GM23248 (cell line): Measurements from ENCODE around the gene MCTP2. TPM values are rescaled to one million over a fixed set of nuclear protein-coding genes. Genes with fewer than 3 reads are reported as not detected.

Experiments used
- DNase-seq: peaks from one replicate; pipeline ENCODE4 v3.0.0-alpha.2; 2015
- H2AFZ ChIP-seq: fragments of 200-600 bp; sonication (generic); 2 replicates; pipeline ENCODE4 v1.6.1; 2016; ENCODE audit warnings: antibody characterized with exemption
- H3F3A ChIP-seq: fragments of 200-600 bp; sonication (generic); 2 replicates; pipeline ENCODE4 v1.6.1; 2016; ENCODE audit warnings: mild to moderate bottlenecking, antibody characterized with exemption, mixed run types; ENCODE audit not compliant: insufficient read depth
- H3K27ac ChIP-seq: fragments of 200-600 bp; sonication (generic); 2 replicates; pipeline ENCODE4 v1.5.1; 2016; ENCODE audit warnings: mild to moderate bottlenecking
- H3K27me3 ChIP-seq: fragments of 200-600 bp; sonication (generic); replicated peaks from 2 replicates; pipeline ENCODE4 v1.6.1; 2016; ENCODE audit warnings: mild to moderate bottlenecking; ENCODE audit not compliant: insufficient read depth
- H3K36me3 ChIP-seq: fragments of 200-600 bp; sonication (generic); 2 replicates; pipeline ENCODE4 v1.6.1; 2016; ENCODE audit warnings: low read depth, mild to moderate bottlenecking
- H3K4me1 ChIP-seq: fragments of 200-600 bp; sonication (generic); 2 replicates; pipeline ENCODE4 v1.6.1; 2016; ENCODE audit warnings: mild to moderate bottlenecking; ENCODE audit not compliant: insufficient read depth
- H3K4me2 ChIP-seq: fragments of 200-600 bp; sonication (generic); one replicate; pipeline ENCODE4 v1.6.1; 2016; ENCODE audit warnings: mild to moderate bottlenecking; ENCODE audit not compliant: unreplicated experiment
- H3K4me3 ChIP-seq: fragments of 200-600 bp; sonication (generic); 2 replicates; pipeline ENCODE4 v1.5.1; 2016; ENCODE audit warnings: mild to moderate bottlenecking
- H3K79me2 ChIP-seq: fragments of 200-600 bp; sonication (generic); 2 replicates; pipeline ENCODE4 v1.6.1; 2016; ENCODE audit warnings: mild to moderate bottlenecking; ENCODE audit not compliant: insufficient read depth
- H3K9ac ChIP-seq: fragments of 200-600 bp; sonication (generic); 2 replicates; pipeline ENCODE4 v1.6.1; 2016; ENCODE audit warnings: mild to moderate bottlenecking
- H3K9me2 ChIP-seq: fragments of 200-600 bp; sonication (generic); 2 replicates; pipeline ENCODE4 v1.6.1; 2016; ENCODE audit warnings: mixed run types, mild to moderate bottlenecking, moderate library complexity; ENCODE audit not compliant: insufficient read depth
- H3K9me3 ChIP-seq: fragments of 200-600 bp; sonication (generic); one replicate; pipeline ENCODE4 v1.6.1; 2017; ENCODE audit warnings: low read depth
- H4K20me1 ChIP-seq: fragments of 200-600 bp; sonication (generic); 2 replicates; pipeline ENCODE4 v1.6.0; 2016; ENCODE audit not compliant: insufficient read depth
- EZH2 ChIP-seq: fragments of 200-600 bp; sonication (generic); IDR thresholded peaks from 2 replicates; pipeline ENCODE4 v1.6.1; 2018; ENCODE audit warnings: antibody characterized with exemption, mild to moderate bottlenecking; ENCODE audit not compliant: insufficient read depth, poor library complexity, severe bottlenecking
- EZH2phosphoT487 ChIP-seq: fragments of 200-600 bp; sonication (generic); IDR thresholded peaks from 2 replicates; pipeline ENCODE4 v1.6.1; 2018; ENCODE audit warnings: antibody characterized with exemption, moderate library complexity, mild to moderate bottlenecking, low read depth; ENCODE audit not compliant: insufficient read depth
- WGBS, 2 experiments: methylation state at CpG; one replicate each; pipeline ENCODE4 v1.1.6; 2015 to 2017; ENCODE audit warnings: low lambda C conversion rate in 2 of 2, low coverage in 1 of 2; ENCODE audit errors: missing lambda C conversion rate in 2 of 2; 5-methylcytosine and 5-hydroxymethylcytosine counted together
- in situ Hi-C: fragments of 300-500 bp; cut with MboI; formaldehyde crosslinking; loops from 2 replicates; pipeline ENCODE4 v1.15.0; 2020
- polyA plus RNA-seq: library from polyadenylated mRNA; unstranded; fragments of >200 nt; fragmentation: Nextera tagmentation; extraction: Ambion mirVana; gene quantifications from 2 replicates; pipeline ENCODE4 v1.2.1, GENCODE V29; 2016
- total RNA-seq: library from RNA; depleted of rRNA; stranded (reverse); fragments of >200 nt; shearing (Covaris generic); gene quantifications from 2 replicates; pipeline ENCODE4 v1.2.3, GENCODE V29; 2014

MCTP2 gene
- total and polyA plus RNA-seq, 2 experiments from 2014 or later, result 0.70 to 0.97 TPM

DNA sequence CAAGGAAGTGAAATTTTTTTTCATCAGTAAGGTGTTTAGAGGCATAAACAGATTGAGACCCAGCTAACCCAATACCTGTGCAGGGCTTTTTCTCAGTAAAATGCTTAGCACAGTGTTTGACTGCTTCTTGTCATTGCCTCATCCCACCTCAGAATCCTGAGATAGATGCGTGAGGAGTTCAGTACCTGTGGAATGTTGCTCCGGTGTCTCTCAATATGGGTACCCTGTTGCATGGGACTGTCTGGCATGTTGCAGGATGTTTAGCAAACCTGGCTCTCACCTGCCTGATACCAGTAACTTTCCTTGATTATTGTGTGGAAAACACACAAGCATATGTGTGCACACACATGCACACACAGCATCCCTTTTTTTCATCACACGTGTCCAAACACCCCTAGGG, 128.4 kb downstream of the MCTP2 start:
- no peaks in the 10 kb centered on the region for H3K36me3 ChIP-seq
- no peaks in the 10 kb centered on the region for H3K9me2 ChIP-seq
- no peaks in the 10 kb centered on the region for H3K27me3 ChIP-seq
- in situ Hi-C loops, result no loop called here
- TF ChIP-seq EZH2phosphoT487, result no peak
- no peak for TF ChIP-seq EZH2
- H3K9ac ChIP-seq, result no peak overlapping the region
- H3K4me2 ChIP-seq, result no peak overlapping the region
- whole genome bisulfite sequencing, 2 experiments, result 77 to 83% methylated on average over 3 of the region's 3 CpGs
- H3K4me3 ChIP-seq, result no peak overlapping the region
- no peaks in the 10 kb centered on the region for H3K79me2 ChIP-seq
- DNase-seq, result no peak
- H3K9me3 ChIP-seq, result no peaks in the 10 kb centered on the region
- H3K4me1 ChIP-seq, result no peaks in the 10 kb centered on the region
- no peaks in the 10 kb centered on the region for H3F3A ChIP-seq
- H4K20me1 ChIP-seq, result no peaks in the 10 kb centered on the region
- H2AFZ ChIP-seq, result no peak overlapping the region
- H3K27ac ChIP-seq, result no peak overlapping the region

DNA sequence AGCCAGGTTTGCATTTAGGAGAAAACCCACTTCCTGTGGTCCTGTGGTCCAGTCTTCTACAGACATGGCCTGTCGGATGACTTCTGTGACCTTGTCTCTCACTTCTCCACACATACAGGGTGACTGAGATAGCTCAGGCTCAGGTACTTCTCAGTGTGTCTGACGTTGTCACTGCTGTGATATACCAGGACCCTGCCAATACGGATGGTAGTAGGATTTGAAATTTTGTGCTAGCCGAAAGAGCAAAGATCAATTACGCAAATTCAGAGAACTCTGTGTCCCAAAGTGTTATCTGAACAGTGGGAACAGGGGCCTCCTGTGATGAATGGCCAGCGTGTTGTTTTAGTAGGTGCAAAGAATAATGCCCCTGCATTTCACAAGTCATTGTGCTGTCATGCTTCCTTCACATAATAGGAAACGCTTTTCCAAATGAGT, 128.9 kb downstream of the MCTP2 start:
- Histone ChIP-seq H2AFZ (no peak overlapping the region), H3K27me3 (no peaks in the 10 kb centered on the region), H3K36me3 (no peaks in the 10 kb centered on the region), H4K20me1 (no peaks in the 10 kb centered on the region), H3K4me1 (no peaks in the 10 kb centered on the region), H3K79me2 (no peaks in the 10 kb centered on the region), H3K9ac (no peak overlapping the region), H3K4me2 (no peak overlapping the region), H3K4me3 (no peak overlapping the region), H3K9me3 (no peaks in the 10 kb centered on the region), H3K27ac (no peak overlapping the region), H3K9me2 (no peaks in the 10 kb centered on the region), H3F3A (no peaks in the 10 kb centered on the region)
- TF ChIP-seq EZH2 (no peak), EZH2phosphoT487 (no peak)
- 63 to 69% methylated on average over 7 of the region's 7 CpGs for WGBS, 2 experiments
- DNase-seq, result no peak
- in situ Hi-C loops, result no loop called here

DNA sequence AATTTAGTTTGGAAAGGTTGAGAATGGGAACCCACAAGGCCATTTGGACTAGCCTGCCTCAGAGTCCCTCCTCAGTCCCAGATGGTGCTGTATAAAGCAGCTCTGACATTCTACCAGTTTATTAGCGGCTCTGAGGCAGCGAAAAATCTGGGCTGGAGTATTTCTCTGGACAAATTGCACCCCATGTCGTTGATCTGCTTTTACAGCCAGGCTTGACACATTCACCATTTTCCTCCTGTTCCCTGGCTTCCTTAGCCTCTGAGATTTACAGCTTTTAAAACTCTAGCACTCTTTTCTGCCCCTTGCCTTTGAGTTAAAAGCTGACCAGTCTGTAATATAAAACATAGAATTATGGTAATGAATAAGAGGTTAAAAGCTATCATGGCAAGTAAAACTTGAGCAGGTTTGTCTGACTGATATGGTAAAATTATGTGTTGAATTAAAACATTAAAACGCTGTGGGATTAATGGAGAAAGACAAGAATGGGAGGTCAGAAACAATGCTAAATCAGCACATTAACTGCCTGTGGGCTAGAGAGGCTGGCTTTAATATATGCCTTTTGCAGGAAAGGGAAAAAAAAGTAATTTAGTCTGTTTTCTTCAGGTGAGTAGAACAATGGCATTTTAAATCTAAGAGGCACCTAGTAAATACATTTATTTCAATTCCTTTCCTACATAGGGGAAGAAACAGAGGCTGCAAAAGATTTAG, 131.2 kb downstream of the MCTP2 start:
- no peaks in the 10 kb centered on the region for H3K79me2 ChIP-seq
- in situ Hi-C loops, result no loop called here

DNA sequence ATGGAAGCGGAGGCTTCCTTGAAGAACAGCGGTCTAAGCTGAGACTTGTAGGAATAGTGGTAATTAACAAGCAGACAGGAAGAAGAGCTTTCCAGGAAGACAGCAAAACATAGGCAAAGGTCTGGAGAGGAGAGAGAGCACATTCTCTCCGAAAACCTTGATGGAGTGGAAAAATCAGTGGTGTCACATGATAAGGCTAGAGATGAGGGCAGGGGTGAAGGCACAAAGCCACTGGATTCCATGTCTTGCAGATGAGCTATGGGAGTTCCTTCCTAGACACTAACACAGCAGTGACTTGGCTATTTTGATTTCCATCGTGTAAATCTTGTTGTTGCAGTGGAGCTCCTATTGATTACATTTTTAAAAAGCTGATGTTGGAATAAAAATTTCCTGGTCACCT, 132.0 kb downstream of the MCTP2 start:
- Histone ChIP-seq H3K9me3 (no peaks in the 10 kb centered on the region), H3F3A (no peaks in the 10 kb centered on the region), H3K4me1 (no peaks in the 10 kb centered on the region), H3K4me3 (no peak overlapping the region), H3K36me3 (no peaks in the 10 kb centered on the region), H3K9me2 (no peaks in the 10 kb centered on the region), H3K9ac (no peak overlapping the region), H3K27ac (no peak overlapping the region), H3K4me2 (no peak overlapping the region), H3K27me3 (no peaks in the 10 kb centered on the region), H4K20me1 (no peaks in the 10 kb centered on the region), H2AFZ (no peak overlapping the region), H3K79me2 (no peaks in the 10 kb centered on the region)
- no peak for DNase-seq
- in situ Hi-C loops, result no loop called here
- TF ChIP-seq EZH2phosphoT487 (no peak), EZH2 (no peak)
- 80 to 81% methylated on average over 4 of the region's 4 CpGs for WGBS, 2 experiments

More for the DNA sequence above, 131.2 kb downstream of the MCTP2 start:
- Histone ChIP-seq H3K27me3 (no peaks in the 10 kb centered on the region), H3K9me3 (no peaks in the 10 kb centered on the region), H3K9ac (no peak overlapping the region), H3K4me2 (no peak overlapping the region), H3K27ac (no peak overlapping the region), H3K4me1 (no peaks in the 10 kb centered on the region), H3F3A (no peaks in the 10 kb centered on the region), H3K9me2 (no peaks in the 10 kb centered on the region), H3K4me3 (no peak overlapping the region), H2AFZ (no peak overlapping the region), H4K20me1 (no peaks in the 10 kb centered on the region), H3K36me3 (no peaks in the 10 kb centered on the region)
- no peak for DNase-seq
- TF ChIP-seq EZH2, result no peak
- no peak for TF ChIP-seq EZH2phosphoT487
- 40 to 52% methylated on average over 4 of the region's 4 CpGs for WGBS, 2 experiments

DNA sequence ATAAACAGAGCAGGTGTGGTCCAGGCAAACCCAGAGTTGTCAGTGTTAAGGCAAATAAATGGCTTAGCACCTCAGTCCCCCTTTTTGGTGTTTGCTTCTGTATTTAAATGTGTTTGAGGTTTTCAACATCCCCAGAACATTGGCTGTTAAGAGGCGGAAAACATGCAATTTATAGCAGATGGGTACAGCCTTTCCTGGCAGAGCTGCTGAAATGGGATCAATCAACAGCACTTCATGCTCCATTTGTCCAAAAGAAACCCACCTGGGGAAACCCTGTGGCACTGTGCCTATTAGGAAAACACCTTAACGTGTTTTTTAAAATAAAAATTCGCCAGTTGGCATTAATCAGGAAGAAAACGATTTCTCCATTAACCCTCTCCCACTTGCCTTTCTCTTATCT, 135.4 kb downstream of the MCTP2 start:
- H3K4me2 ChIP-seq, result no peak overlapping the region
- no peaks in the 10 kb centered on the region for H3K36me3 ChIP-seq
- H3K9me3 ChIP-seq, result no peaks in the 10 kb centered on the region
- WGBS, 2 experiments, result 31 to 41% methylated on average over 4 of the region's 4 CpGs
- H3K27me3 ChIP-seq, result no peaks in the 10 kb centered on the region
- no peak overlapping the region for H3K9ac ChIP-seq
- TF ChIP-seq EZH2 (no peak), EZH2phosphoT487 (no peak)
- no peak for DNase-seq
- no peaks in the 10 kb centered on the region for H3K9me2 ChIP-seq
- H3K79me2 ChIP-seq, result no peaks in the 10 kb centered on the region
- in situ Hi-C loops, result no loop called here
- no peak overlapping the region for H3K4me3 ChIP-seq
- no peaks in the 10 kb centered on the region for H4K20me1 ChIP-seq
- H2AFZ ChIP-seq, result no peak overlapping the region
- H3K27ac ChIP-seq, result no peak overlapping the region
- H3K4me1 ChIP-seq, result no peaks in the 10 kb centered on the region
- no peaks in the 10 kb centered on the region for H3F3A ChIP-seq
